ENCODE measurements around the gene TIE1. TPM values are rescaled to one million over a fixed set of nuclear protein-coding genes. Genes with fewer than 3 reads are reported as not detected.
A peak's percentile ranks its signal among the peaks of the same experiment; 100 is the strongest.

Gene TIE1
- total and polyA plus RNA-seq, 2 of the 13 experiments (the other 11 are each of a cell fraction or from before 2014, with no cell fraction given), result 0.58 to 0.84 TPM

DNA sequence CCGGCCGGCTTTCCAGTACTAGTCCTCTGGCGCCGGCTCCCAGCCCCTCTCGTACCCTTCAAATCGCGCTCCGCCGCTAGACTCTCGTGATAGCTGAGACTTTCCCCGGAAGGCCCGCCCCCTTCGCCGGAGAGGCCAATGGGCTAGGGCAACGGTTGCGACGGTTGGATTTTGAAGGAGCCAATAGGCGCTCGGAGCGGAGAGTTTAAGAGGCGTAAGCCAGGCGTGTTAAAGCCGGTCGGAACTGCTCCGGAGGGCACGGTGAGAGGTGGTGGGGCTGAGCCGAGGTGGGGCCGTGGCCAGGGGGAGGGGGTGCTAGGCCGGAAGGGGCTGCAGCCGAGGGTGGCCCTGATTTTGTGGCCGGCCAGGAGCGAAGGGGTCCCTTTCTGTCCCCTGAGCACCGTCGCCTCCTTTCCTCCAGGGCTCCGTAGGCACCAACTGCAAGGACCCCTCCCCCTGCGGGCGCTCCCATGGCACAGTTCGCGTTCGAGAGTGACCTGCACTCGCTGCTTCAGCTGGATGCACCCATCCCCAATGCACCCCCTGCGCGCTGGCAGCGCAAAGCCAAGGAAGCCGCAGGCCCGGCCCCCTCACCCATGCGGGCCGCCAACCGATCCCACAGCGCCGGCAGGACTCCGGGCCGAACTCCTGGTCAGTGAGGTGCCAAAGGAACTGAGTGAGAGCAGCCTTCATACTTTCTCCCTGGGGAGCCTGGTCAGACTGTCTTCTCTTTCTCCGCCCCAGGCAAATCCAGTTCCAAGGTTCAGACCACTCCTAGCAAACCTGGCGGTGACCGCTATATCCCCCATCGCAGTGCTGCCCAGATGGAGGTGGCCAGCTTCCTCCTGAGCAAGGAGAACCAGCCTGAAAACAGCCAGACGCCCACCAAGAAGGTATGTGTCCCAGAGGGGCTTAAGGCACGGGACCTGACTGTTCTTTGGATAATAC is 58.2 kb downstream of the TIE1 start, which contains the start of gene CDC20 (continued):
- TF ChIP-seq, protein P1, sequence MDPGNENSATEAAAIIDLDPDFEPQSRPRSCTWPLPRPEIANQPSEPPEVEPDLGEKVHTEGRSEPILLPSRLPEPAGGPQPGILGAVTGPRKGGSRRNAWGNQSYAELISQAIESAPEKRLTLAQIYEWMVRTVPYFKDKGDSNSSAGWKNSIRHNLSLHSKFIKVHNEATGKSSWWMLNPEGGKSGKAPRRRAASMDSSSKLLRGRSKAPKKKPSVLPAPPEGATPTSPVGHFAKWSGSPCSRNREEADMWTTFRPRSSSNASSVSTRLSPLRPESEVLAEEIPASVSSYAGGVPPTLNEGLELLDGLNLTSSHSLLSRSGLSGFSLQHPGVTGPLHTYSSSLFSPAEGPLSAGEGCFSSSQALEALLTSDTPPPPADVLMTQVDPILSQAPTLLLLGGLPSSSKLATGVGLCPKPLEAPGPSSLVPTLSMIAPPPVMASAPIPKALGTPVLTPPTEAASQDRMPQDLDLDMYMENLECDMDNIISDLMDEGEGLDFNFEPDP (CRISPR knock-in tag; conservative IDR thresholded peaks at IDR 0.05), result no peak
- TF ChIP-seq, protein P2, sequence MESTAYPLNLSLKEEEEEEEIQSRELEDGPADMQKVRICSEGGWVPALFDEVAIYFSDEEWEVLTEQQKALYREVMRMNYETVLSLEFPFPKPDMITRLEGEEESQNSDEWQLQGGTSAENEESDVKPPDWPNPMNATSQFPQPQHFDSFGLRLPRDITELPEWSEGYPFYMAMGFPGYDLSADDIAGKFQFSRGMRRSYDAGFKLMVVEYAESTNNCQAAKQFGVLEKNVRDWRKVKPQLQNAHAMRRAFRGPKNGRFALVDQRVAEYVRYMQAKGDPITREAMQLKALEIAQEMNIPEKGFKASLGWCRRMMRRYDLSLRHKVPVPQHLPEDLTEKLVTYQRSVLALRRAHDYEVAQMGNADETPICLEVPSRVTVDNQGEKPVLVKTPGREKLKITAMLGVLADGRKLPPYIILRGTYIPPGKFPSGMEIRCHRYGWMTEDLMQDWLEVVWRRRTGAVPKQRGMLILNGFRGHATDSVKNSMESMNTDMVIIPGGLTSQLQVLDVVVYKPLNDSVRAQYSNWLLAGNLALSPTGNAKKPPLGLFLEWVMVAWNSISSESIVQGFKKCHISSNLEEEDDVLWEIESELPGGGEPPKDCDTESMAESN (CRISPR knock-in tag; conservative IDR thresholded peaks at IDR 0.05), result peak; percentile 95
- TF ChIP-seq, protein P3, sequence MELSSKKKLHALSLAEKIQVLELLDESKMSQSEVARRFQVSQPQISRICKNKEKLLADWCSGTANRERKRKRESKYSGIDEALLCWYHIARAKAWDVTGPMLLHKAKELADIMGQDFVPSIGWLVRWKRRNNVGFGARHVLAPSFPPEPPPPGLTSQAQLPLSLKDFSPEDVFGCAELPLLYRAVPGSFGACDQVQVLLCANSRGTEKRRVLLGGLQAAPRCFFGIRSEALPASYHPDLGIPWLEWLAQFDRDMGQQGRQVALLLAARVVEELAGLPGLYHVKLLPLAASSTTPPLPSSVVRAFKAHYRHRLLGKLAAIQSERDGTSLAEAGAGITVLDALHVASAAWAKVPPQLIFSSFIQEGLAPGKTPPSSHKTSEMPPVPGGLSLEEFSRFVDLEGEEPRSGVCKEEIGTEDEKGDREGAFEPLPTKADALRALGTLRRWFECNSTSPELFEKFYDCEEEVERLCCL (CRISPR knock-in tag; IDR thresholded peaks at IDR 0.05; ENCODE audit: borderline replicate concordance), result no peak
- TF ChIP-seq NFATC3 (CRISPR knock-in tag; IDR thresholded peaks at IDR 0.05) (no peak), KLF11 (CRISPR knock-in tag; IDR thresholded peaks at IDR 0.05) (no peak), BHLHE40 (IDR thresholded peaks at IDR 0.05; ENCODE audit: low read length) (no peak), ZFP36 (IDR thresholded peaks at IDR 0.05; ENCODE audit: borderline replicate concordance, low read depth, low read length, partially characterized antibody) (no peak), ZNF496 (CRISPR knock-in tag; IDR thresholded peaks at IDR 0.05; ENCODE audit: insufficient replicate concordance) (no peak), ZNF557 (CRISPR knock-in tag; IDR thresholded peaks at IDR 0.05) (no peak), ZNF205 (CRISPR knock-in tag; IDR thresholded peaks at IDR 0.05) (peak; percentile 22; the same call in 1 of the 2 replicates), ZNF772 (CRISPR knock-in tag; IDR thresholded peaks at IDR 0.05) (0 out of 2 replicates have a peak, but pooled peaks have one; percentile 48), SRSF1 (optimal IDR thresholded peaks at IDR 0.05; ENCODE audit: low read depth, low read length) (no peak), ZNF615 (CRISPR knock-in tag; IDR thresholded peaks at IDR 0.05; ENCODE audit: borderline replicate concordance) (no peak), AGO1 (IDR thresholded peaks at IDR 0.05; ENCODE audit: low read depth, low read length, poor library complexity, severe bottlenecking) (no peak)
- TF ChIP-seq, protein P4, sequence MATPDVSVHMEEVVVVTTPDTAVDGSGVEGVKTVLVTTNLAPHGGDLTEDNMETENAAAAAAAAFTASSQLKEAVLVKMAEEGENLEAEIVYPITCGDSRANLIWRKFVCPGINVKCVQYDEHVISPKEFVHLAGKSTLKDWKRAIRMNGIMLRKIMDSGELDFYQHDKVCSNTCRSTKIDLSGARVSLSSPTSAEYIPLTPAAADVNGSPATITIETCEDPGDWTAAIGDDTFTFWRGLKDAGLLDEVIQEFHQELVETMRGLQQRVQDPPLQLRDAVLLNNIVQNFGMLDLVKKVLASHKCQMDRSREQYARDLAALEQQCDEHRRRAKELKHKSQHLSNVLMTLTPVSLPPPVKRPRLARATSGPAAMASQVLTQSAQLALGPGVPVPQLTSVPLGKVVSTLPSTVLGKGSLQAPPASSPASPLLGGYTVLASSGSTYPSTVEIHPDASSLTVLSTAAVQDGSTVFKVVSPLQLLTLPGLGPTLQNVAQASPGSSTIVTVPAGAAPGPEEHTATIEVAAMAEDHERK (CRISPR knock-in tag; IDR thresholded peaks at IDR 0.05; ENCODE audit: low read depth), result no peak
- TF ChIP-seq, protein P5, sequence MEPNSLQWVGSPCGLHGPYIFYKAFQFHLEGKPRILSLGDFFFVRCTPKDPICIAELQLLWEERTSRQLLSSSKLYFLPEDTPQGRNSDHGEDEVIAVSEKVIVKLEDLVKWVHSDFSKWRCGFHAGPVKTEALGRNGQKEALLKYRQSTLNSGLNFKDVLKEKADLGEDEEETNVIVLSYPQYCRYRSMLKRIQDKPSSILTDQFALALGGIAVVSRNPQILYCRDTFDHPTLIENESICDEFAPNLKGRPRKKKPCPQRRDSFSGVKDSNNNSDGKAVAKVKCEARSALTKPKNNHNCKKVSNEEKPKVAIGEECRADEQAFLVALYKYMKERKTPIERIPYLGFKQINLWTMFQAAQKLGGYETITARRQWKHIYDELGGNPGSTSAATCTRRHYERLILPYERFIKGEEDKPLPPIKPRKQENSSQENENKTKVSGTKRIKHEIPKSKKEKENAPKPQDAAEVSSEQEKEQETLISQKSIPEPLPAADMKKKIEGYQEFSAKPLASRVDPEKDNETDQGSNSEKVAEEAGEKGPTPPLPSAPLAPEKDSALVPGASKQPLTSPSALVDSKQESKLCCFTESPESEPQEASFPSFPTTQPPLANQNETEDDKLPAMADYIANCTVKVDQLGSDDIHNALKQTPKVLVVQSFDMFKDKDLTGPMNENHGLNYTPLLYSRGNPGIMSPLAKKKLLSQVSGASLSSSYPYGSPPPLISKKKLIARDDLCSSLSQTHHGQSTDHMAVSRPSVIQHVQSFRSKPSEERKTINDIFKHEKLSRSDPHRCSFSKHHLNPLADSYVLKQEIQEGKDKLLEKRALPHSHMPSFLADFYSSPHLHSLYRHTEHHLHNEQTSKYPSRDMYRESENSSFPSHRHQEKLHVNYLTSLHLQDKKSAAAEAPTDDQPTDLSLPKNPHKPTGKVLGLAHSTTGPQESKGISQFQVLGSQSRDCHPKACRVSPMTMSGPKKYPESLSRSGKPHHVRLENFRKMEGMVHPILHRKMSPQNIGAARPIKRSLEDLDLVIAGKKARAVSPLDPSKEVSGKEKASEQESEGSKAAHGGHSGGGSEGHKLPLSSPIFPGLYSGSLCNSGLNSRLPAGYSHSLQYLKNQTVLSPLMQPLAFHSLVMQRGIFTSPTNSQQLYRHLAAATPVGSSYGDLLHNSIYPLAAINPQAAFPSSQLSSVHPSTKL (CRISPR knock-in tag; IDR thresholded peaks at IDR 0.05), result peak; percentile 18; the same call in 1 of the 2 replicates

Data from HepG2 (cell line).